CD14-positive monocyte (primary cell): ENCODE measurements around the gene CDC42BPB. TPM values are rescaled to one million over a fixed set of nuclear protein-coding genes. Genes with fewer than 3 reads are reported as not detected.
A peak's percentile ranks its signal among the peaks of the same experiment; 100 is the strongest.

ENCODE experiments used
- DNase-seq, 3 donors: peaks; one replicate each; pipeline ENCODE4 v3.0.0-alpha.2; 2011 to 2022
- H2AFZ ChIP-seq: 2 replicates; pipeline ENCODE4 v1.6.0; 2012; ENCODE audit warnings: mild to moderate bottlenecking, low read depth, low read length, inconsistent platforms; ENCODE audit not compliant: insufficient read depth, poor library complexity, severe bottlenecking
- H3K27ac ChIP-seq, 2 donors: 1 replicate in 1 of 2; 2 replicates in 1 of 2; pipeline ENCODE4 v1.5.1; 2012 to 2013; ENCODE audit warnings: low read length in 2 of 2, control low read depth in 1 of 2, inconsistent platforms in 1 of 2, low read depth in 1 of 2, mild to moderate bottlenecking in 1 of 2
- H3K27me3 ChIP-seq, 2 donors: one replicate each; pipeline versions ENCODE4 v1.6.0 to v1.6.1; 2011 to 2013; ENCODE audit warnings: low read length in 2 of 2; ENCODE audit not compliant: control insufficient read depth in 2 of 2, insufficient read depth in 2 of 2
- H3K36me3 ChIP-seq, 2 donors: replicated peaks in 1 of 2; 1 replicate in 1 of 2; 2 replicates in 1 of 2; pipeline versions ENCODE4 v1.5.1 to v1.6.1; 2012 to 2013; ENCODE audit warnings: low read length in 2 of 2, control low read depth in 1 of 2, inconsistent platforms in 1 of 2, mild to moderate bottlenecking in 1 of 2; ENCODE audit not compliant: insufficient read depth in 2 of 2, control insufficient read depth in 1 of 2
- H3K4me1 ChIP-seq, 2 donors: 1 replicate in 1 of 2; 2 replicates in 1 of 2; pipeline versions ENCODE4 v1.5.1 to v1.6.1; 2012 to 2013; ENCODE audit warnings: low read length in 2 of 2, control low read depth in 1 of 2, inconsistent platforms in 1 of 2, mild to moderate bottlenecking in 1 of 2, moderate library complexity in 1 of 2; ENCODE audit not compliant: insufficient read depth in 2 of 2, control insufficient read depth in 1 of 2
- H3K4me2 ChIP-seq: replicated peaks from 2 replicates; pipeline ENCODE3; 2012; ENCODE audit warnings: low read length, moderate library complexity, mild to moderate bottlenecking; ENCODE audit not compliant: poor library complexity, severe bottlenecking; ENCODE audit errors: extremely low read depth
- H3K4me3 ChIP-seq, 3 experiments: fragments of 200-600 bp in 1 of 3; sonication (generic) in 1 of 3; replicated peaks in 1 of 3; 1 replicate in 2 of 3; 2 replicates in 1 of 3; pipeline ENCODE4 v1.5.1; 2011 to 2013; ENCODE audit warnings: low read length in 3 of 3, mild to moderate bottlenecking in 3 of 3, control low read depth in 2 of 3, low read depth in 2 of 3, inconsistent platforms in 1 of 3, moderate library complexity in 1 of 3
- H3K79me2 ChIP-seq: 2 replicates; pipeline ENCODE4 v1.6.0; 2012; ENCODE audit warnings: mild to moderate bottlenecking, control low read depth, inconsistent platforms, low read length, moderate library complexity; ENCODE audit not compliant: insufficient read depth
- H3K9ac ChIP-seq: 2 replicates; pipeline ENCODE4 v1.6.0; 2017; ENCODE audit warnings: low read length, mild to moderate bottlenecking; ENCODE audit not compliant: insufficient read depth, poor library complexity, severe bottlenecking
- H3K9me3 ChIP-seq, 2 donors: replicated peaks in 1 of 2; 1 replicate in 1 of 2; 2 replicates in 1 of 2; pipeline versions ENCODE4 v1.5.1 to v1.6.1; 2012 to 2013; ENCODE audit warnings: low read length in 2 of 2, control low read depth in 1 of 2; ENCODE audit not compliant: control insufficient read depth in 1 of 2, insufficient read depth in 1 of 2
- H4K20me1 ChIP-seq: 2 replicates; pipeline ENCODE4 v1.6.0; 2012; ENCODE audit warnings: mild to moderate bottlenecking, low read length, control low read depth, moderate library complexity; ENCODE audit not compliant: insufficient read depth
- H3K27ac Mint-ChIP-seq, 7 donors: one replicate each; pipeline ENCODE4 v1.8.0; 2020; ENCODE audit warnings: mild to moderate bottlenecking in 7 of 7, mixed read lengths in 7 of 7, moderate library complexity in 6 of 7, inconsistent platforms in 2 of 7
- H3K27me3 Mint-ChIP-seq, 3 donors: one replicate each; pipeline ENCODE4 v1.8.0; 2021 to 2022; ENCODE audit warnings: low read depth in 3 of 3, mild to moderate bottlenecking in 3 of 3, mixed read lengths in 3 of 3, moderate library complexity in 3 of 3, inconsistent platforms in 1 of 3
- H3K36me3 Mint-ChIP-seq, 2 donors: one replicate each; pipeline ENCODE4 v1.8.0; 2020; ENCODE audit warnings: mixed read lengths in 2 of 2, inconsistent platforms in 1 of 2, mild to moderate bottlenecking in 1 of 2
- H3K4me1 Mint-ChIP-seq: one replicate; pipeline ENCODE4 v1.8.0; 2020; ENCODE audit warnings: mild to moderate bottlenecking, mixed read lengths
- H3K4me3 Mint-ChIP-seq, 2 donors: one replicate each; pipeline ENCODE4 v1.8.0; 2020; ENCODE audit warnings: mild to moderate bottlenecking in 2 of 2, mixed read lengths in 2 of 2, moderate library complexity in 1 of 2
- H3K9me3 Mint-ChIP-seq, 7 donors: one replicate each; pipeline ENCODE4 v1.8.0; 2020 to 2022; ENCODE audit warnings: mixed read lengths in 7 of 7, mild to moderate bottlenecking in 6 of 7, moderate library complexity in 6 of 7, inconsistent platforms in 2 of 7
- WGBS: methylation state at CpG from one replicate; pipeline ENCODE4 v1.1.5; 2013; ENCODE audit warnings: missing lambda C conversion rate; ENCODE audit not compliant: insufficient coverage; 5-methylcytosine and 5-hydroxymethylcytosine counted together
- intact Hi-C, 2 donors: fragments of 100-400 bp; cut with micrococcal nuclease; formaldehyde crosslinking; loops; one replicate each; pipeline versions ENCODE4 v1.15.0 to v1.15.1; 2023
- polyA plus RNA-seq, 3 donors: library from polyadenylated mRNA; depleted of rRNA in 1 of 3; unstranded in 2 of 3; stranded (reverse) in 1 of 3; fragments of 300-500 nt in 2 of 3; fragments of >200 nt in 1 of 3; fragmentation: Illumina TruSeq in 2 of 3; gene quantifications; 1 replicate in 2 of 3; 2 replicates in 1 of 3; pipeline ENCODE4 v1.2.3, GENCODE V29; 2012 to 2021
- TF ChIP-seq, protein P1 (sequence below): fragments of 200-600 bp; IDR thresholded peaks from one replicate; pipeline ENCODE4 v1.8.0; 2022; ENCODE audit warnings: antibody characterized with exemption, mild to moderate bottlenecking

The CDC42BPB gene
- polyA plus RNA-seq, 3 donors, result 0.25 to 19.0 (median 0.60) TPM

DNA sequence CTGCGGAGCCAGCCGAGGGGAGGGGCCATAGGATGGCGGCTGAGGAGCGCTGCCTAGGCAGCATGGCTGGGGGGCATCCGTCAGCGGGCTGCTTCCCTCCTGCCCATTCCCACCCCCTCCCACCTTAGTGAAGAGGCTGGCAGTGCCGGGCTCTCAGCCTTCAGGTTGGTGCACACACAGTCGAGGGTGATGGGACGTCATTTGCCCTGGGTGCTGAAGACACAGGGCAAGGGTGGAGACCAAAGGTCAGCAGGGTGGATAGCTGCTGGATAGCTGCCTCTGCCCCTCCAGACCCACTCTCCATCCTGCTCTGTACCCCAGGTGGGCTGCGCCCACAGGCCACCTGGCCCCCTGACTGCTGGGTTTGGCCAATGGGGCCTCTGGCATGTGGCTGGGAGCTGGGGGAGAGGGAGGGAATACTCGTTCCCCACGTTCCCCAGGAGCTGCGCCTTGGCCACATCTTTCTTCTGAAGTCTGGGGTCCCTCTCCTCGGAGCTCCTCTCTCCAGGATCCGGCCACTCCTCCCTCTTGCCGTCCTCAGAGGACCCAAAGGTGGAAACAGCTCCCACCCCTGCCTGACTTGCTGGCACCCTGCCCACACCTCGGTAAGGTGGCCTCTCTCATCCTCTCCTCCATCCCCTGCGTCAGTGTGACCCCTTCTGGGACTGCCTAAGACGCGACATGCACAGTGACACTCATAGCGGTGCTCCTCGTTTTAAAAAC lies 11.2 kb upstream of the CDC42BPB start:
- Histone ChIP-seq H3K4me2 (no peak overlapping the region), H2AFZ (no peak overlapping the region), H4K20me1 (no peaks in the 10 kb centered on the region), H3K9me3 (no peaks in the 10 kb centered on the region), H3K27ac (no peak overlapping the region), H3K27me3 (no peaks in the 10 kb centered on the region), H3K4me3 (no peak overlapping the region), H3K4me1 (no peaks in the 10 kb centered on the region), H3K79me2 (no peaks in the 10 kb centered on the region), H3K9ac (no peak overlapping the region), H3K36me3 (no peaks in the 10 kb centered on the region)
- Mint-ChIP-seq H3K36me3 (no peaks in the 10 kb centered on the region), H3K27ac (no peak overlapping the region), H3K4me3 (no peak overlapping the region), H3K4me1 (peaks cover 5% of the 10 kb centered on the region), H3K9me3 (peaks cover 0 to 2% (median 0%) of the 10 kb centered on the region in 7 donors), H3K27me3 (peaks cover 14 to 28% (median 19%) of the 10 kb centered on the region in 3 donors)
- WGBS, result 75% methylated on average over 13 of the region's 22 CpGs
- DNase-seq, result no peak
- intact Hi-C loops, result no loop called here
- TF ChIP-seq, protein P1, sequence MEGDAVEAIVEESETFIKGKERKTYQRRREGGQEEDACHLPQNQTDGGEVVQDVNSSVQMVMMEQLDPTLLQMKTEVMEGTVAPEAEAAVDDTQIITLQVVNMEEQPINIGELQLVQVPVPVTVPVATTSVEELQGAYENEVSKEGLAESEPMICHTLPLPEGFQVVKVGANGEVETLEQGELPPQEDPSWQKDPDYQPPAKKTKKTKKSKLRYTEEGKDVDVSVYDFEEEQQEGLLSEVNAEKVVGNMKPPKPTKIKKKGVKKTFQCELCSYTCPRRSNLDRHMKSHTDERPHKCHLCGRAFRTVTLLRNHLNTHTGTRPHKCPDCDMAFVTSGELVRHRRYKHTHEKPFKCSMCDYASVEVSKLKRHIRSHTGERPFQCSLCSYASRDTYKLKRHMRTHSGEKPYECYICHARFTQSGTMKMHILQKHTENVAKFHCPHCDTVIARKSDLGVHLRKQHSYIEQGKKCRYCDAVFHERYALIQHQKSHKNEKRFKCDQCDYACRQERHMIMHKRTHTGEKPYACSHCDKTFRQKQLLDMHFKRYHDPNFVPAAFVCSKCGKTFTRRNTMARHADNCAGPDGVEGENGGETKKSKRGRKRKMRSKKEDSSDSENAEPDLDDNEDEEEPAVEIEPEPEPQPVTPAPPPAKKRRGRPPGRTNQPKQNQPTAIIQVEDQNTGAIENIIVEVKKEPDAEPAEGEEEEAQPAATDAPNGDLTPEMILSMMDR, result no peak

DNA sequence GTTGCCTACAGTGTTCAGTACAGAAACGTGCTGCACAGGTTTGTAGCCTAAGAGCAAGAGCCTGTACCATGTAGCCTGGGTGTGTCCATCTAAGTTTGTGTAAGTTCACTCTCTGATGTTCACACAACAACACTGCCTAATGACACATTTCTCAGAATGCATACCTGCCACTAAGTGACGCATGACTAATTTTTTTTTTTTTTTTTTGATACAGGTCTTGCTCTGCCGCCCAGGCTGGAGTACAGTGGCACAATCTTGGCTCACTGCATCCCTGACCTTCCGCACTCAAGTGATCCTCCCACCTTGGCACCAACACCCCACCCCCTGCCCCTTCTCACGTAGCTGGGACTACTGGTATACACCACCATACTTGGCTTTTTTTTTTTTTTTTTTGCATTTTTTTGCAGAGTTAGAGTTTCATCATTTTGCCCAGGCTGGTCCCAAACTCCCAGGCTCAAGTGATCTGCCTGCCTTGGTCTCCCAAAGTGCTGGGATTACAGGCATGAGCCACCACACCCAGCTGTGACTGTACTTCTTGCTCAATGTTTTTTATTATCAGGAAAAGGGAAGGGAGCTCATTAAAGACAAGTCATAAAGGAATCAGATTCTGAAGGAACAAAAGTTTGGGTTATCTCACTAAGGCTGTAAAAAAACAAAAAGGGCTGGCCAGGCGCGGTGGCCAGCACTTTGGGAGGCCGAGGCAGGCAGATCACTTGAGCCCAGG lies 10.0 kb upstream of the CDC42BPB start:
- H2AFZ ChIP-seq, result no peak overlapping the region
- no peaks in the 10 kb centered on the region for H3K36me3 Mint-ChIP-seq
- peaks cover 0 to 4% of the 10 kb centered on the region in 2 donors for H3K27me3 ChIP-seq
- peaks cover 5% of the 10 kb centered on the region for H3K4me1 Mint-ChIP-seq
- H4K20me1 ChIP-seq, result no peaks in the 10 kb centered on the region
- no peaks in the 10 kb centered on the region for H3K9me3 ChIP-seq
- no peaks in the 10 kb centered on the region for H3K4me1 ChIP-seq
- TF ChIP-seq, protein P1, result no peak
- no peaks in the 10 kb centered on the region for H3K79me2 ChIP-seq
- H3K27ac ChIP-seq, result no peak overlapping the region
- H3K4me3 ChIP-seq, result no peak overlapping the region
- no peak overlapping the region for H3K4me3 Mint-ChIP-seq
- peaks cover 0 to 2% (median 0%) of the 10 kb centered on the region in 7 donors for H3K9me3 Mint-ChIP-seq
- WGBS, result 100% methylated on average over 1 of the region's 8 CpGs
- H3K27me3 Mint-ChIP-seq, result peaks cover 17 to 27% (median 21%) of the 10 kb centered on the region in 3 donors
- H3K27ac Mint-ChIP-seq, result peak overlapping the region in 3 of 7 donors; percentile 43 to 75 (median 68)
- H3K36me3 ChIP-seq, result no peaks in the 10 kb centered on the region
- intact Hi-C loops, result no loop called here
- no peak for DNase-seq
- no peak overlapping the region for H3K4me2 ChIP-seq
- no peak overlapping the region for H3K9ac ChIP-seq
